Chondrocyte (in vitro differentiated cells): ENCODE results near the gene CTSF. TPM values are rescaled to one million over a fixed set of nuclear protein-coding genes. Genes with fewer than 3 reads are reported as not detected.
"Not testable (repeated sequence)": the region's sequence is repeated elsewhere in the genome, so short reads cannot be mapped to it uniquely, and the experiment has no call there.

Source experiments
- DNase-seq: peaks from one replicate; pipeline ENCODE4 v3.0.0; 2021; ENCODE audit warnings: mixed read lengths, low spot score
- H3K27ac Mint-ChIP-seq: one replicate; pipeline ENCODE4 v1.8.0; 2021; ENCODE audit warnings: mild to moderate bottlenecking, moderate library complexity, mixed read lengths; ENCODE audit not compliant: unreplicated experiment
- H3K27me3 Mint-ChIP-seq: 2 replicates; pipeline ENCODE4 v1.8.0; 2021; ENCODE audit warnings: low read depth, mixed read lengths
- H3K36me3 Mint-ChIP-seq: 2 replicates; pipeline ENCODE4 v1.8.0; 2021; ENCODE audit warnings: low read depth, mixed read lengths
- H3K4me1 Mint-ChIP-seq: 2 replicates; pipeline ENCODE4 v1.8.0; 2021; ENCODE audit warnings: low read depth, mild to moderate bottlenecking, mixed read lengths
- H3K4me3 Mint-ChIP-seq: one replicate; pipeline ENCODE4 v1.8.0; 2021; ENCODE audit warnings: mild to moderate bottlenecking, moderate library complexity, mixed read lengths; ENCODE audit not compliant: unreplicated experiment
- H3K9me3 Mint-ChIP-seq: 2 replicates; pipeline ENCODE4 v1.8.0; 2021; ENCODE audit warnings: low read depth, mixed read lengths
- CTCF ChIP-seq: fragments of 200-600 bp; sonication (generic); IDR thresholded peaks from 2 replicates; pipeline ENCODE4 v1.5.0; 2021; ENCODE audit warnings: antibody characterized with exemption, mild to moderate bottlenecking, moderate library complexity
- total RNA-seq: library from RNA; stranded (reverse); gene quantifications from 3 replicates; pipeline ENCODE4 v1.2.1, GENCODE V29; 2021

CTSF gene
- total RNA-seq, 1 donor from 2014 or later = not detected

GRCh38 chr11:66609721-66610617, 41.6 kb upstream of the CTSF start:
- Mint-ChIP-seq H3K4me1 (peaks cover 15% of the 10 kb centered on the region), H3K27me3 (no peaks in the 10 kb centered on the region), H3K36me3 (peaks cover 9% of the 10 kb centered on the region), H3K27ac (no peak overlapping the region), H3K4me3 (no peak overlapping the region), H3K9me3 (peaks cover 2% of the 10 kb centered on the region)
- TF ChIP-seq CTCF = no peak
- no peak for DNase-seq

DNA sequence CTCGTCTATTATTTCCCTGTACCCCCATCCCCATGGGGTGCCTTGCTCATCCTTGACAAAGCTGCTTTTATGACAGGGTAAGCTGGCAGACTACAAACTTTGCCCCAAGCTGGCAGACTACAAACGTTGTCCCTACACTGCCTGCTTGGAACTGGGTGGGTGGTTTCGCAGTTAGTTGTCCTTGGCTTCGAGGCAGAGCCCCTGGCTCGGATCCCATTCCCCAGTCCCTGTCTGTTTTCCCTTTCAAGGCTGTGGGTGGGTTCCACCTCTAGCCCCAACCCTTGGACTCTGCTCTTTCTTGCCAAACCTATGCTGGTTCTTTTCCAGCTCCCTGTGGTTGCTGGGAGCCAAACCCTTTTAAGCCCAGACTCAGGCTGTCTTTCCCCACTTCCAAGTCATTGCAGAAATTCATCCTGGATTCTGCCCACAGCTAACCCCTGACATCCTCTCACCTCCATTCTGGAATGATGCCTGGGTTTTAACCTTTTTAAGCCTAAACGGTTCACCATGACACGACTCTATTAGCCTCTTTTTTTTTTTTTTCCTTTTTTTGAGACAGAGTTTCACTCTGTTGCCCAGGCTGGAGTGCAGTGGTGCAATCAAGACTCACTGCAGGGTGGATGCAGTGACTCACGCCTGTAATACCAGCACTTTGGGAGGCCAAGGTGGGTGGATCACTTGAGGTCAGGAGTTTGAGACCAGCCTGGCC, 38.9 kb upstream of the CTSF start:
- TF ChIP-seq CTCF = no peak
- H3K4me1 Mint-ChIP-seq = peaks cover 25% of the 10 kb centered on the region
- peak overlapping the region; percentile 97 for H3K27ac Mint-ChIP-seq
- no peak for DNase-seq
- peaks cover 2% of the 10 kb centered on the region for H3K9me3 Mint-ChIP-seq
- peaks cover 10% of the 10 kb centered on the region for H3K36me3 Mint-ChIP-seq
- no peaks in the 10 kb centered on the region for H3K27me3 Mint-ChIP-seq
- H3K4me3 Mint-ChIP-seq = no peak overlapping the region

DNA sequence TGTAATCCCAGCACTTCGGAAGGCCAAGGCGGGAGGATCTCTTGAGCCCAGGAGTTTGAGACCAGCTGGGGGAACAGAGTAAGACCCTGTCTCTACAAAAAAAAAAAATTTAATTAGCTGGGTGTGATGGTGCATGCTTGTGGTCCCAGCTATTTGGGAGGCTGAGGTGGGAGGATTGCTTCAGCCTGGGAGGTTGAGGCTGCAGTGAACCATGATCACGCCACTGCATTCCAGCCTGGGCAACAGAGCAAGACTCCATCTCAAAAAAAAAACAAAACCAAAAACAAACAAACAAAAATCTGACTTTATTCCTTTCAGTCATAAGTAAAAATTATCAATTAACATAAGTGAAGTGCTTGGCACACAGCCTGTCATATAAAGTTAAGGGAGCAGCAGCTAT, 38.2 kb upstream of the CTSF start:
- not testable (repeated sequence) for H3K27ac Mint-ChIP-seq, H3K27me3 Mint-ChIP-seq, H3K9me3 Mint-ChIP-seq, DNase-seq, H3K4me3 Mint-ChIP-seq
- Mint-ChIP-seq H3K4me1 (peaks cover 31% of the 10 kb centered on the region), H3K36me3 (peaks cover 10% of the 10 kb centered on the region)

DNA sequence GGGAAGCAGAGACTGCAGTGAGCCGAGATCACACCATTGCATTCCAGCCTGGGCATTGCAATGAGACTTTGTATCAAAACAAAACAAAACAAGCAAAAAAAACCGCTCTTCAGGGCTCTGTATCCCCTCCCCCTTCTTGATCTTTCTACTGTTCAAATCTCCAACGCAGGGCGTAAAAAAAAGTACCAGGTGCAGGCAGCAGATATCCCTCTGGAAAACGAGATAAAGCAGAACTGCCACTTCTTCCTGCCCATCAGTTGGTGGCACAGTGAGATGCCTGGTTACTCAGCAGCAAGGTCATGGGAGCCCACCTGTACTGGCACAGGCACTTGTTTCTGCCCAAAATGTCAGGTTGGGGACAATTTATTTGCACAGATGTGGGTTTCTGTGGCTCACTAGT, 35.7 kb upstream of the CTSF start:
- Mint-ChIP-seq H3K27ac (no peak overlapping the region), H3K27me3 (no peaks in the 10 kb centered on the region), H3K36me3 (peaks cover 13% of the 10 kb centered on the region), H3K4me1 (peaks cover 42% of the 10 kb centered on the region), H3K4me3 (no peak overlapping the region), H3K9me3 (no peaks in the 10 kb centered on the region)
- DNase-seq = no peak
- no peak for TF ChIP-seq CTCF

DNA sequence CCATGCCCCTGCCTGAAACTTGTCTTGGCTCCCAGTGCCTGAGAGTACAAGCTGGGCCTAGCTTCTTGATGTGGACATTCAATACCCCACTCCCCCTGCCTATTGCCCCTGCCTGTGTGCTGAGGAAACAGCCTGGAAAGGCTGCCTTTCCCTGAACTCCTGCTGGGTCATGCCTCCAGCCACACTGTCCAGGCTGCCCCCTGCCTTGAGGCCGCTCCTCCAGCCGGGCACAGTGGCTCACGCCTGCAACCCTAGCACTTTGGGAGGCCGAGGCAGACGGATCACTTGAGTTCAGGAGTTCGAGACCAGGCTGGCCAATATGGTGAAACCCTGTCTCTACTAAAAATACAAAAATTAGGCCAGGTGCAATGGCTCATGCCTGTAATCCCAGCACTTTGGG, 34.7 kb upstream of the CTSF start:
- H3K9me3 Mint-ChIP-seq = no peaks in the 10 kb centered on the region
- no peaks in the 10 kb centered on the region for H3K27me3 Mint-ChIP-seq
- no peak for TF ChIP-seq CTCF
- peaks cover 40% of the 10 kb centered on the region for H3K4me1 Mint-ChIP-seq
- no peak overlapping the region for H3K27ac Mint-ChIP-seq
- H3K4me3 Mint-ChIP-seq = no peak overlapping the region
- DNase-seq = no peak
- peaks cover 13% of the 10 kb centered on the region for H3K36me3 Mint-ChIP-seq
